ENCODE data around the gene PHF20.
"Not testable (repeated sequence)": the region's sequence is repeated elsewhere in the genome, so short reads cannot be mapped to it uniquely, and the experiment has no call there.

Gene PHF20

GRCh38 chr20:35771367-35771688 lies 487 bp upstream of the PHF20 start:
- DNase-seq (ENCODE audit: low read depth) = no peak
- peak overlapping the region; percentile 4; the same call in 1 of the 2 replicates for H3K4me3 ChIP-seq (ENCODE audit: control insufficient read depth, low read depth, low read length)
- no peak for TF ChIP-seq CTCF (IDR thresholded peaks at IDR 0.05; ENCODE audit: control insufficient read depth, insufficient read depth, low read depth, low read length, missing control alignments)

- DNase-seq (ENCODE audit: low read depth) = no peak
- TF ChIP-seq CTCF (IDR thresholded peaks at IDR 0.05; ENCODE audit: control insufficient read depth, insufficient read depth, low read depth, low read length, missing control alignments) = no peak
- peak overlapping the region; percentile 69 for H3K4me3 ChIP-seq (ENCODE audit: control insufficient read depth, low read depth, low read length)
Observed at GRCh38 chr20:35772563-35773058, 796 bp downstream of the PHF20 start.

- TF ChIP-seq CTCF (IDR thresholded peaks at IDR 0.05; ENCODE audit: control insufficient read depth, insufficient read depth, low read depth, low read length, missing control alignments) = no peak
- peak overlapping the region; percentile 69 for H3K4me3 ChIP-seq (ENCODE audit: control insufficient read depth, low read depth, low read length)
- no peak for DNase-seq (ENCODE audit: low read depth)
Observed at GRCh38 chr20:35773154-35773751, 1.4 kb downstream of the PHF20 start.

- DNase-seq (ENCODE audit: low read depth) = no peak
- no peak for TF ChIP-seq CTCF (IDR thresholded peaks at IDR 0.05; ENCODE audit: control insufficient read depth, insufficient read depth, low read depth, low read length, missing control alignments)
- no peak overlapping the region for H3K4me3 ChIP-seq (ENCODE audit: control insufficient read depth, low read depth, low read length)
Observed at GRCh38 chr20:35774391-35774790, 2.6 kb downstream of the PHF20 start.

GRCh38 chr20:35776513-35777101 lies 4.8 kb downstream of the PHF20 start:
- DNase-seq (ENCODE audit: low read depth) = no peak
- no peak for TF ChIP-seq CTCF (IDR thresholded peaks at IDR 0.05; ENCODE audit: control insufficient read depth, insufficient read depth, low read depth, low read length, missing control alignments)
- H3K4me3 ChIP-seq (ENCODE audit: control insufficient read depth, low read depth, low read length) = no peak overlapping the region

- H3K4me3 ChIP-seq (ENCODE audit: control insufficient read depth, low read depth, low read length); DNase-seq (ENCODE audit: low read depth): not testable (repeated sequence)
Observed at GRCh38 chr20:35783811-35784210, 12.0 kb downstream of the PHF20 start.

- not testable (repeated sequence) for H3K4me3 ChIP-seq (ENCODE audit: control insufficient read depth, low read depth, low read length); DNase-seq (ENCODE audit: low read depth)
Observed at GRCh38 chr20:35785541-35785940, 13.7 kb downstream of the PHF20 start.

DNA sequence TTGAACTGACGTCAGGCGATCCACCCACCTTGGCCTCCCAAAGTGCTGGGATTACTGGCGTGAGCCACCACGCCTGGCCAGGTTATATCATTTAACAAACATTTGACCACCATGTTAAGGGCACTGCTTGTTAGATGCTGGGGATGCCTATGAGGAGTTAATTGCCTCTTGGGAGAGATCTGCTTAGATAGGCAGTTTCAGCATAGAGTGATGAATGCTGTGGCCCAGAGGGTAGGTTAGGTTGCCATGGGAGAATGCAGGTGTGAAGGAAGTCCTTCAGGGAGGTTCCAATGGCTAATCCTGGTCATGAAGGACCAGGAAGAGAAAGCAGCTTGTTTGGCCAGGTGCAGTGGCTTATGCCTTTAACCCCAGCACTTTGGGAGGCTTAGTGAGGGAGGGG lies 17.0 kb downstream of the PHF20 start:
- TF ChIP-seq CTCF (IDR thresholded peaks at IDR 0.05; ENCODE audit: control insufficient read depth, insufficient read depth, low read depth, low read length, missing control alignments) = no peak
- H3K4me3 ChIP-seq (ENCODE audit: control insufficient read depth, low read depth, low read length) = no peak overlapping the region
- DNase-seq (ENCODE audit: low read depth) = no peak
